Smooth muscle cell (in vitro differentiated cells): ENCODE measurements around the gene BMAL1. TPM values are rescaled to one million over a fixed set of nuclear protein-coding genes. Genes with fewer than 3 reads are reported as not detected.

Experiments used
- DNase-seq: peaks from one replicate; lab custom pipeline; 2025; ENCODE audit not compliant: unreplicated experiment; lab: John Stamatoyannopoulos, UW
- H2AFZ ChIP-seq: fragments of 200-600 bp; sonication (generic); 2 replicates; pipeline ENCODE4 v1.6.0; 2016; ENCODE audit warnings: antibody characterized with exemption, low read depth, mild to moderate bottlenecking
- H3F3A ChIP-seq: fragments of 200-600 bp; sonication (generic); 2 replicates; pipeline ENCODE4 v1.6.0; 2017; ENCODE audit warnings: antibody characterized with exemption, low read depth
- H3K27ac ChIP-seq: fragments of 200-600 bp; sonication (generic); 2 replicates; pipeline ENCODE4 v1.5.1; 2016; ENCODE audit warnings: low read depth, mild to moderate bottlenecking
- H3K27me3 ChIP-seq: fragments of 200-600 bp; sonication (generic); 2 replicates; pipeline ENCODE4 v1.6.1; 2016; ENCODE audit warnings: low read depth, mild to moderate bottlenecking
- H3K36me3 ChIP-seq: fragments of 200-600 bp; sonication (generic); 2 replicates; pipeline ENCODE4 v1.5.1; 2016; ENCODE audit warnings: low read depth
- H3K4me1 ChIP-seq: fragments of 200-600 bp; sonication (generic); 2 replicates; pipeline ENCODE4 v1.5.1; 2016; ENCODE audit warnings: low read depth
- H3K4me2 ChIP-seq: fragments of 200-600 bp; sonication (generic); 2 replicates; pipeline ENCODE4 v1.6.0; 2016; ENCODE audit warnings: mild to moderate bottlenecking
- H3K4me3 ChIP-seq: fragments of 200-600 bp; sonication (generic); 2 replicates; pipeline ENCODE4 v1.5.1; 2016; ENCODE audit warnings: mild to moderate bottlenecking
- H3K79me2 ChIP-seq: fragments of 200-600 bp; sonication (generic); 2 replicates; pipeline ENCODE4 v1.6.0; 2016; ENCODE audit warnings: low read depth, mild to moderate bottlenecking
- H3K9ac ChIP-seq: fragments of 200-600 bp; sonication (generic); 2 replicates; pipeline ENCODE4 v1.6.0; 2016; ENCODE audit warnings: low read depth
- H3K9me3 ChIP-seq: fragments of 200-600 bp; sonication (generic); replicated peaks from 2 replicates; pipeline ENCODE4 v1.5.1; 2016; ENCODE audit warnings: low read depth
- H4K20me1 ChIP-seq: fragments of 200-600 bp; sonication (generic); 2 replicates; pipeline ENCODE4 v1.6.0; 2016; ENCODE audit warnings: low read depth
- WGBS: methylation state at CpG from one replicate; pipeline ENCODE4 v1.1.7; 2016; ENCODE audit warnings: low lambda C conversion rate; 5-methylcytosine and 5-hydroxymethylcytosine counted together
- polyA plus RNA-seq: library from polyadenylated mRNA; unstranded; fragments of >200 nt; fragmentation: Nextera tagmentation; extraction: Ambion mirVana; gene quantifications from 2 replicates; pipeline ENCODE4 v1.2.1, GENCODE V29; 2016
- total RNA-seq: library from RNA; depleted of rRNA; stranded (reverse); fragments of >200 nt; gene quantifications from 2 replicates; pipeline ENCODE4 v1.2.3, GENCODE V29; 2014
- TF ChIP-seq, protein P1 (sequence below): fragments of 200-600 bp; sonication (generic); IDR thresholded peaks from 2 replicates; pipeline ENCODE4 v1.5.1; 2017; ENCODE audit warnings: borderline replicate concordance, mild to moderate bottlenecking, antibody characterized with exemption; ENCODE audit not compliant: insufficient read depth, poor library complexity, severe bottlenecking

Gene BMAL1
- total and polyA plus RNA-seq, 2 experiments from 2014 or later: 9.9 to 24.5 TPM

GRCh38 chr11:13348305-13348704, 70.7 kb downstream of the BMAL1 start:
- Histone ChIP-seq H3K27ac (no peak overlapping the region), H3K27me3 (no peaks in the 10 kb centered on the region), H3K9ac (no peak overlapping the region), H3K4me1 (no peaks in the 10 kb centered on the region), H3K9me3 (no peaks in the 10 kb centered on the region), H3K79me2 (peaks cover 3% of the 10 kb centered on the region), H3F3A (no peaks in the 10 kb centered on the region), H3K4me2 (no peak overlapping the region), H2AFZ (no peak overlapping the region), H4K20me1 (peaks cover 4% of the 10 kb centered on the region), H3K4me3 (no peak overlapping the region), H3K36me3 (no peaks in the 10 kb centered on the region)
- no peak for DNase-seq
- TF ChIP-seq, protein P1, sequence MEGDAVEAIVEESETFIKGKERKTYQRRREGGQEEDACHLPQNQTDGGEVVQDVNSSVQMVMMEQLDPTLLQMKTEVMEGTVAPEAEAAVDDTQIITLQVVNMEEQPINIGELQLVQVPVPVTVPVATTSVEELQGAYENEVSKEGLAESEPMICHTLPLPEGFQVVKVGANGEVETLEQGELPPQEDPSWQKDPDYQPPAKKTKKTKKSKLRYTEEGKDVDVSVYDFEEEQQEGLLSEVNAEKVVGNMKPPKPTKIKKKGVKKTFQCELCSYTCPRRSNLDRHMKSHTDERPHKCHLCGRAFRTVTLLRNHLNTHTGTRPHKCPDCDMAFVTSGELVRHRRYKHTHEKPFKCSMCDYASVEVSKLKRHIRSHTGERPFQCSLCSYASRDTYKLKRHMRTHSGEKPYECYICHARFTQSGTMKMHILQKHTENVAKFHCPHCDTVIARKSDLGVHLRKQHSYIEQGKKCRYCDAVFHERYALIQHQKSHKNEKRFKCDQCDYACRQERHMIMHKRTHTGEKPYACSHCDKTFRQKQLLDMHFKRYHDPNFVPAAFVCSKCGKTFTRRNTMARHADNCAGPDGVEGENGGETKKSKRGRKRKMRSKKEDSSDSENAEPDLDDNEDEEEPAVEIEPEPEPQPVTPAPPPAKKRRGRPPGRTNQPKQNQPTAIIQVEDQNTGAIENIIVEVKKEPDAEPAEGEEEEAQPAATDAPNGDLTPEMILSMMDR: no peak
- WGBS: 75% methylated on average over 3 of the region's 3 CpGs

- Histone ChIP-seq H3K9me3 (no peaks in the 10 kb centered on the region), H3K27me3 (no peaks in the 10 kb centered on the region), H3K27ac (no peak overlapping the region), H4K20me1 (peaks cover 4% of the 10 kb centered on the region), H3K79me2 (peaks cover 3% of the 10 kb centered on the region), H2AFZ (no peak overlapping the region), H3K4me2 (no peak overlapping the region), H3K4me1 (no peaks in the 10 kb centered on the region), H3K9ac (no peak overlapping the region), H3K36me3 (no peaks in the 10 kb centered on the region), H3F3A (no peaks in the 10 kb centered on the region), H3K4me3 (no peak overlapping the region)
- TF ChIP-seq, protein P1: no peak
- 93% methylated on average over 6 of the region's 6 CpGs for WGBS
- DNase-seq: no peak
Observed at GRCh38 chr11:13349046-13349445, 71.5 kb downstream of the BMAL1 start.

DNA sequence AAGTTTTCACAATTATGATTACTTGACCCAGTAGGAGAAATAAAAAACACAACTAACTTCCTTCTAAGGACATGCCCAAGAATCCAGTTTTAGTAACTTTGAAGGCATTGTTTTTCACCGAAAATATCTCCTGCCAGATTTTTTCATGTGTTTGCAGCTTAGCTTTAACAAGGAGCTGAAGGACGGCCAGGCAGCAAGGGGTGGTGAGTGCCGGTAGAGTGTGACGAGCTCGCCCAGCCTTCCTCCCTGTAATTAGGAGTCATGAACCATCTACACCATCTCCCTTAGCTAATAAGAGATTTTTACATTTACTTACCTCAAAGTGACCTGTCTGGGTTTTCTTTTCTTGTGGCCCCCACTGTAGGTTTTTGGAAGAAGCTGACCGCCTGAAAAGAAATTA, 72.0 kb downstream of the BMAL1 start:
- no peak for DNase-seq
- H3K4me3 ChIP-seq: no peak overlapping the region
- no peaks in the 10 kb centered on the region for H3K9me3 ChIP-seq
- TF ChIP-seq, protein P1: no peak
- H3K4me2 ChIP-seq: no peak overlapping the region
- H3K9ac ChIP-seq: no peak overlapping the region
- H2AFZ ChIP-seq: no peak overlapping the region
- H3F3A ChIP-seq: no peaks in the 10 kb centered on the region
- no peaks in the 10 kb centered on the region for H3K27me3 ChIP-seq
- H4K20me1 ChIP-seq: no peaks in the 10 kb centered on the region
- no peak overlapping the region for H3K27ac ChIP-seq
- peaks cover 3% of the 10 kb centered on the region for H3K79me2 ChIP-seq
- no peaks in the 10 kb centered on the region for H3K4me1 ChIP-seq
- 91% methylated on average over 6 of the region's 6 CpGs for WGBS
- H3K36me3 ChIP-seq: no peaks in the 10 kb centered on the region

DNA sequence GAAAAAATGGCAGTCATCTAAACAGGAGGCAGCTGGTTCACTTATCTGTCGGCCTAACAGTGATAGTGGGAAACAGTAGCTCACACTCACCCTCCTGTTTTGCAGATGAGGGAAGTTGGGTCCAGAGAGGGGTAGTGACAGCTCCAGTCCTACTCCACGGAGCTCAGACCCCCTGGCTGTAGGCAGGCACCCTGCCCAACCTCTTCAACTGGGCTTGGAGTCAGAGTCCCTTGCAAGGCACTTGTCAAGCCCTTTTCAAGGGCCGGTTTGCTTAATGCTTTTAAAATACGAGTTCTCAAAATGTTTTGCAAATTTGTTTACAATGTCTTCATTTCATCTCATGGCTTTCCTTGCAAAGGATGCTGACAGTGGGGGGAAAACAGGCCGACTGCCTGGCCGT, 75.1 kb downstream of the BMAL1 start:
- Histone ChIP-seq H3K36me3 (no peaks in the 10 kb centered on the region), H4K20me1 (no peaks in the 10 kb centered on the region), H3K9ac (no peak overlapping the region), H3K79me2 (no peaks in the 10 kb centered on the region), H3K4me1 (no peaks in the 10 kb centered on the region), H3K4me2 (no peak overlapping the region), H2AFZ (no peak overlapping the region), H3K27ac (no peak overlapping the region), H3K9me3 (no peaks in the 10 kb centered on the region), H3F3A (no peaks in the 10 kb centered on the region), H3K4me3 (no peak overlapping the region), H3K27me3 (no peaks in the 10 kb centered on the region)
- no peak for DNase-seq
- TF ChIP-seq, protein P1: no peak
- 82% methylated on average over 6 of the region's 6 CpGs for WGBS
